ENCODE results near the gene SETD4. TPM values are rescaled to one million over a fixed set of nuclear protein-coding genes. Genes with fewer than 3 reads are reported as not detected.

SETD4 gene
- total and polyA plus RNA-seq, 11 donors, result 4.5 to 12.7 (median 10.4) TPM

GRCh38 chr21:36069713-36070583, 9.6 kb upstream of the SETD4 start, which contains the start of gene CBR1:
CBR1 (plus strand) TSS chr21:36070024; CDS start chr21:36070116, 92 bp downstream.
- ATAC-seq, result peak; percentile 98 to 99 (median 99)

DNA sequence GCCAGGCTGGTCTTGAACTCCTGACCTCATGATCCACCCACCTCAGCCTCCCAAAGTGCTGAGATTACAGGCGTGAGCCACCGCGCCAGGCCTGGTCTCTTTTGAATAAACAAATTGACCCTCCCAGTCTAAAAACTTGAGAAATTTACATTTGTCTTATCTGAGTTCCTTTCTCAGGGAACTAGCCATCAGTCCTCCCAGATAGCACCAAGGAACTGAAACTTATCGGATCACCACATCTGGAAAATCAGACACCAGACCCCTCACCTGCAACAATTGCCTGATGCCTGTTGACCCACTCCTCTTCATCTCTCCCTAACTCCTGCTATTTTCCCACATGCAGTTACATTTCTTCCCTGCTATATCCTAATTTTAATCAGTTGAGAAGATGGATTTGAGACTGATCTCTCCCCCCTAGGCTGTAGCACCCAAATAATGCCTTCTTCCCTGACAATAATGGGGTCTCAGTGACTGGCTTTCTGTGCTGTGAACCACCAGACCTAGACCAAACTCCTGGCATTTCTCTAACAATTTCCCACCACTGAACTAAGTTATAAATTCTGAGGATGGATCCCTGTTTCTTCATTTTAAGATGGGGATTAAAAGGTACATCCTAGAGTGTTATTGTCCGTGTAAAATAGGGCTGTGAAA, 8.5 kb upstream of the SETD4 start:
- TF ChIP-seq POLR2A (IDR thresholded peaks at IDR 0.05) (no peak), CTCF (IDR thresholded peaks at IDR 0.05) (no peak)
- WGBS, 4 donors, result 93 to 98% (median 95%) methylated on average over 5 of the region's 5 CpGs

More at GRCh38 chr21:36069713-36070583, 9.6 kb upstream of the SETD4 start, which contains the start of gene CBR1:
- intact Hi-C loops (cut with DNase I), result loop anchor here in 5 of 10 donors (5.0 to 10.0 kb wide), 2 partner anchors 42 to 45 kb away; no protein-coding TSS in a partner anchor
- peaks cover 0 to 3% (median 0%) of the 10 kb centered on the region in 9 donors for H3K27me3 ChIP-seq
- peaks cover 0 to 13% (median 0%) of the 10 kb centered on the region in 12 donors for H3K9me3 ChIP-seq
- H3K4me1 ChIP-seq, result peaks cover 0 to 33% (median 12%) of the 10 kb centered on the region in 12 donors
- peak within 1 kb of the TSS in 11 of 12 donors; percentile 33 to 89 (median 79) for H3K27ac ChIP-seq
- H3K36me3 ChIP-seq, result peaks cover 0 to 30% (median 12%) of the 10 kb centered on the region in 9 donors
- H3K4me3 ChIP-seq, result peak within 1 kb of the TSS; percentile 51 to 93 (median 70)
- TF ChIP-seq CTCF (IDR thresholded peaks at IDR 0.05) (no peak), POLR2A (IDR thresholded peaks at IDR 0.05) (peak in 1 of 2 donors; percentile 91)
- peak; percentile 87 to 99 (median 97) for DNase-seq
- WGBS, 4 donors, result 1 to 2% (median 2%) methylated on average over 18 to 71 of the region's 71 CpGs

GRCh38 chr21:36065497-36066036, 5.2 kb upstream of the SETD4 start:
- WGBS, 4 donors, result 31 to 68% (median 50%) methylated on average over 3 of the region's 3 CpGs
- DNase-seq (no peak), ATAC-seq (no peak)
- Histone ChIP-seq H3K27me3 (peaks cover 0 to 3% (median 0%) of the 10 kb centered on the region in 9 donors), H3K9me3 (peaks cover 0 to 13% (median 0%) of the 10 kb centered on the region in 12 donors), H3K4me3 (no peak overlapping the region), H3K27ac (no peak overlapping the region), H3K4me1 (peaks cover 0 to 13% (median 10%) of the 10 kb centered on the region in 12 donors), H3K36me3 (no peaks in the 10 kb centered on the region)
- TF ChIP-seq POLR2A (IDR thresholded peaks at IDR 0.05) (no peak), CTCF (IDR thresholded peaks at IDR 0.05) (no peak)
- intact Hi-C loops (cut with DNase I), result loop anchor here in 3 of 10 donors (5.0 to 10.0 kb wide), 2 partner anchors 47 to 49 kb away; no protein-coding TSS in a partner anchor

More for the DNA sequence above, 8.5 kb upstream of the SETD4 start:
- H3K27ac ChIP-seq, result peak overlapping the region in 10 of 12 donors; percentile 33 to 89 (median 80)
- peaks cover 0 to 13% (median 0%) of the 10 kb centered on the region in 12 donors for H3K9me3 ChIP-seq
- peaks cover 0 to 25% (median 12%) of the 10 kb centered on the region in 9 donors for H3K36me3 ChIP-seq
- ATAC-seq (no peak), DNase-seq (no peak)
- intact Hi-C loops (cut with DNase I), result loop anchor here in 3 of 10 donors (5.0 to 10.0 kb wide), 2 partner anchors 43 to 46 kb away; no protein-coding TSS in a partner anchor
- H3K4me1 ChIP-seq, result peaks cover 0 to 33% (median 12%) of the 10 kb centered on the region in 12 donors
- H3K4me3 ChIP-seq, result no peak overlapping the region
- H3K27me3 ChIP-seq, result peaks cover 0 to 3% (median 0%) of the 10 kb centered on the region in 9 donors
